Nephron progenitor cell (in vitro differentiated cells): ENCODE data around the gene SAMMSON.

Experiments used
- DNase-seq: peaks from one replicate; pipeline ENCODE4 v3.0.0; 2021
- H3K27ac Mint-ChIP-seq: 2 replicates; pipeline ENCODE4 v1.8.0; 2021; ENCODE audit warnings: mild to moderate bottlenecking, moderate library complexity, mixed read lengths
- H3K27me3 Mint-ChIP-seq: 2 replicates; pipeline ENCODE4 v1.8.0; 2021; ENCODE audit warnings: mild to moderate bottlenecking, low read depth, mixed read lengths; ENCODE audit not compliant: poor library complexity
- H3K36me3 Mint-ChIP-seq: 2 replicates; pipeline ENCODE4 v1.8.0; 2021; ENCODE audit warnings: low read depth, mixed read lengths
- H3K4me1 Mint-ChIP-seq: 2 replicates; pipeline ENCODE4 v1.8.0; 2021; ENCODE audit warnings: mixed read lengths
- H3K4me3 Mint-ChIP-seq: 2 replicates; pipeline ENCODE4 v1.8.0; 2021; ENCODE audit warnings: mild to moderate bottlenecking, moderate library complexity, mixed read lengths
- H3K9me3 Mint-ChIP-seq: 2 replicates; pipeline ENCODE4 v1.8.0; 2021; ENCODE audit warnings: mild to moderate bottlenecking, moderate library complexity, mixed read lengths
- CTCF ChIP-seq: fragments of 200-600 bp; sonication (generic); IDR thresholded peaks from 2 replicates; pipeline ENCODE4 v1.5.0; 2021; ENCODE audit warnings: antibody characterized with exemption

Gene SAMMSON

GRCh38 chr3:70111411-70111810 is 111.9 kb downstream of the SAMMSON start:
- TF ChIP-seq CTCF = no peak
- Mint-ChIP-seq H3K27ac (no peak overlapping the region), H3K4me3 (no peak overlapping the region), H3K4me1 (no peaks in the 10 kb centered on the region), H3K27me3 (no peaks in the 10 kb centered on the region), H3K36me3 (no peaks in the 10 kb centered on the region), H3K9me3 (no peaks in the 10 kb centered on the region)
- no peak for DNase-seq

- Mint-ChIP-seq H3K27me3 (no peaks in the 10 kb centered on the region), H3K27ac (no peak overlapping the region), H3K36me3 (no peaks in the 10 kb centered on the region), H3K4me3 (no peak overlapping the region), H3K4me1 (no peaks in the 10 kb centered on the region), H3K9me3 (no peaks in the 10 kb centered on the region)
- TF ChIP-seq CTCF = no peak
- DNase-seq = no peak
Measured at GRCh38 chr3:70112751-70113150, 113.2 kb downstream of the SAMMSON start.

GRCh38 chr3:70114431-70114830 is 114.9 kb downstream of the SAMMSON start:
- DNase-seq = no peak
- Mint-ChIP-seq H3K27me3 (no peaks in the 10 kb centered on the region), H3K4me3 (no peak overlapping the region), H3K9me3 (no peaks in the 10 kb centered on the region), H3K36me3 (no peaks in the 10 kb centered on the region), H3K4me1 (no peaks in the 10 kb centered on the region), H3K27ac (no peak overlapping the region)
- no peak for TF ChIP-seq CTCF

GRCh38 chr3:70119879-70120278 is 120.3 kb downstream of the SAMMSON start:
- Mint-ChIP-seq H3K4me1 (no peaks in the 10 kb centered on the region), H3K27me3 (no peaks in the 10 kb centered on the region), H3K4me3 (no peak overlapping the region), H3K9me3 (peaks cover 8% of the 10 kb centered on the region), H3K27ac (no peak overlapping the region), H3K36me3 (no peaks in the 10 kb centered on the region)
- no peak for DNase-seq
- no peak for TF ChIP-seq CTCF
